PFSK-1 (cell line): Measurements from ENCODE around the gene PID1.

Source experiments
- FOXP2 ChIP-seq: optimal IDR thresholded peaks from 2 replicates; pipeline ENCODE3; 2011; ENCODE audit warnings: borderline replicate concordance, control low read depth, inconsistent platforms; ENCODE audit not compliant: insufficient read depth; ENCODE audit errors: extremely low read length, extremely low read depth
- POLR2AphosphoS5 ChIP-seq: IDR thresholded peaks from 2 replicates; pipeline ENCODE4 v1.6.1; 2012; ENCODE audit warnings: low read depth, mild to moderate bottlenecking, control low read depth, low read length, moderate library complexity
- SIN3A ChIP-seq: IDR thresholded peaks from 2 replicates; pipeline ENCODE4 v1.6.1; 2012; ENCODE audit warnings: mild to moderate bottlenecking, low read length, moderate library complexity, borderline replicate concordance; ENCODE audit not compliant: insufficient read depth
- TAF1 ChIP-seq: IDR thresholded peaks from 2 replicates; pipeline ENCODE4 v1.6.1; 2012; ENCODE audit warnings: low read length, control low read depth, borderline replicate concordance; ENCODE audit not compliant: insufficient read depth
- TF ChIP-seq, protein P1 (sequence below), 2 experiments: IDR thresholded peaks; 2 replicates each; pipeline versions ENCODE4 v1.6.1 to v1.8.0; 2011 to 2012; ENCODE audit warnings: low read depth in 2 of 2, low read length in 2 of 2, control low read depth in 1 of 2, inconsistent platforms in 1 of 2, mild to moderate bottlenecking in 1 of 2, moderate library complexity in 1 of 2; ENCODE audit not compliant: insufficient read depth in 1 of 2

Gene PID1

DNA sequence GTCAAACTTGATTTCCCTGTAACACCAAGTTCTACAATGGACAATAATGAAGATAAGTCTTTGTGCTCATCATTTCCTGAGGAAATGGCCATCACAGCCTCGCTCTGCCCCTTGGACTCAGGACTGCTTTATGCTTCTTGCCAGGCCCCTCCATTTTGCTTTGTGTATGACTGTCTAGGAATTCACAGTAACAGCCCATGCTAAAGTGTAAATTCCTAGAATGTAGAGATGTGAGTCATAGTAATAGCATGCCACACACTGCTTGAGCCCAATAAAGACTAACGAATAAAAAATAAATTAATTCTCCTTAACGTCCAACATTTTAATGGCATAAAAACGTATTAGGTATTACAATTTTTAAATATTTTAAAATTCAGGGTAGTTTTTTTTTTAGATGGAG, 226.5 kb downstream of the PID1 start:
- TF ChIP-seq, protein P1, sequence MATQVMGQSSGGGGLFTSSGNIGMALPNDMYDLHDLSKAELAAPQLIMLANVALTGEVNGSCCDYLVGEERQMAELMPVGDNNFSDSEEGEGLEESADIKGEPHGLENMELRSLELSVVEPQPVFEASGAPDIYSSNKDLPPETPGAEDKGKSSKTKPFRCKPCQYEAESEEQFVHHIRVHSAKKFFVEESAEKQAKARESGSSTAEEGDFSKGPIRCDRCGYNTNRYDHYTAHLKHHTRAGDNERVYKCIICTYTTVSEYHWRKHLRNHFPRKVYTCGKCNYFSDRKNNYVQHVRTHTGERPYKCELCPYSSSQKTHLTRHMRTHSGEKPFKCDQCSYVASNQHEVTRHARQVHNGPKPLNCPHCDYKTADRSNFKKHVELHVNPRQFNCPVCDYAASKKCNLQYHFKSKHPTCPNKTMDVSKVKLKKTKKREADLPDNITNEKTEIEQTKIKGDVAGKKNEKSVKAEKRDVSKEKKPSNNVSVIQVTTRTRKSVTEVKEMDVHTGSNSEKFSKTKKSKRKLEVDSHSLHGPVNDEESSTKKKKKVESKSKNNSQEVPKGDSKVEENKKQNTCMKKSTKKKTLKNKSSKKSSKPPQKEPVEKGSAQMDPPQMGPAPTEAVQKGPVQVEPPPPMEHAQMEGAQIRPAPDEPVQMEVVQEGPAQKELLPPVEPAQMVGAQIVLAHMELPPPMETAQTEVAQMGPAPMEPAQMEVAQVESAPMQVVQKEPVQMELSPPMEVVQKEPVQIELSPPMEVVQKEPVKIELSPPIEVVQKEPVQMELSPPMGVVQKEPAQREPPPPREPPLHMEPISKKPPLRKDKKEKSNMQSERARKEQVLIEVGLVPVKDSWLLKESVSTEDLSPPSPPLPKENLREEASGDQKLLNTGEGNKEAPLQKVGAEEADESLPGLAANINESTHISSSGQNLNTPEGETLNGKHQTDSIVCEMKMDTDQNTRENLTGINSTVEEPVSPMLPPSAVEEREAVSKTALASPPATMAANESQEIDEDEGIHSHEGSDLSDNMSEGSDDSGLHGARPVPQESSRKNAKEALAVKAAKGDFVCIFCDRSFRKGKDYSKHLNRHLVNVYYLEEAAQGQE (IDR thresholded peaks at IDR 0.05; ENCODE audit: insufficient read depth in 1 of 2, low read depth in 2 of 2, low read length in 2 of 2): no peak
- no peak for TF ChIP-seq FOXP2
- TF ChIP-seq TAF1: no peak
- TF ChIP-seq POLR2AphosphoS5: no peak
- TF ChIP-seq SIN3A: no peak

DNA sequence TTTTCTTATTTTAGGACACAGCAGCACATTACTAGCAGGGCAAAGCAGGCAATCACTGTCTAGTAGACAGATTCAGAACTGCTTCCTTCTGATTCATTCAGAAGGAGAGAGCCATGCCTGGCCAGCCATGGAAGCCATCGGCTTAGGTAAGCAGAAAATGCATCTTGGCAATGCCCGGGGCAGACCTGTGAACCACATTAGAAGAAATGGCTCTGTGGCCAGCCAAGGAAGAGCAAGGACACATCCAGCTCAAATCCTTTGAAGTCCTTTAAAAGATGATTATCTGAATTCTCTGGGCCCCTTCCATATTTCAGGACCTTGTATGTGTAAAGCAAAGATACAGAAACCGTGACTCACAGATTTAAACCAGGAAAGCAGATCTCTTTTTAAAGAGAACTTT, 227.4 kb downstream of the PID1 start:
- TF ChIP-seq POLR2AphosphoS5: no peak
- TF ChIP-seq, protein P1 (IDR thresholded peaks at IDR 0.05; ENCODE audit: insufficient read depth in 1 of 2, low read depth in 2 of 2, low read length in 2 of 2): no peak
- TF ChIP-seq FOXP2: no peak
- TF ChIP-seq SIN3A: no peak
- TF ChIP-seq TAF1: no peak

DNA sequence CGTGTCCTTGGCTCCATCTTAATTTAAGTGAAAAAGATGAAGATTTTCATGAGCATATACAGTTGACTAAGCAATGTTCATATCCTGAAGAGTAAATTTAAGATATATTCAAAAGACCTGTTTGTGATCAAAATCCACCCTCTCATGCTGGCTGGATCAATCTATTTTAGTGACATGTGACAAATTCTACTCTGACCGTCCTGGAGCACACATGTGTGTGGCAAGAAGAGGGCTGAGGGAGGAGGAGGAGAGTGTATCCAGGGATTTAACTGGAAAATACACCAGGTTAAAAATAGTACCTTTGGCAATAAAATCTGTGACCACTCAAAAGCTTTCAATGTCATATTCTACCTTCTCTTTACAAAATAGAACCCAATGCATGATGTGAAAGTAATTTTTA, 228.7 kb downstream of the PID1 start:
- no peak for TF ChIP-seq POLR2AphosphoS5
- TF ChIP-seq TAF1: no peak
- no peak for TF ChIP-seq SIN3A
- TF ChIP-seq, protein P1 (IDR thresholded peaks at IDR 0.05; ENCODE audit: insufficient read depth in 1 of 2, low read depth in 2 of 2, low read length in 2 of 2): no peak
- TF ChIP-seq FOXP2: no peak

DNA sequence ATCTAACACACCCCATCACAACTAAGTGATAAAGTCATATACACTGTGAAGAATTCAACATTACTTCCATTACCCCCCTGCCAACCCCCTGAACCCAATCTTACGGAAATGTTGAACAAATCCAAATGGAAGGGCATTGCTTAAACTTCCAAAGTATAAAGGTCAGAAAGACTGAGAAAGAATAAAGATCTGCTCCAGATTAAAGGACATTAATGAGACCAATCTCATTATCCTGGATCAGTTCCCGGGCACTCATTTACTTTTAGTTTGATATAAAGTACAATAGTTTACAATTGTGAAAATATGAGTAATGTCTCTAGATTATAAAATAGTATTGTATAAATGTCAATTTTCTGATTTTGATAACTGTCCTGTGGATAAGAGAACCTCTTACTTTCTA, 229.4 kb downstream of the PID1 start:
- TF ChIP-seq SIN3A: no peak
- TF ChIP-seq, protein P1 (IDR thresholded peaks at IDR 0.05; ENCODE audit: insufficient read depth in 1 of 2, low read depth in 2 of 2, low read length in 2 of 2): no peak
- TF ChIP-seq POLR2AphosphoS5: no peak
- TF ChIP-seq TAF1: no peak
- TF ChIP-seq FOXP2: no peak

GRCh38 chr2:229037621-229038020, 233.5 kb downstream of the PID1 start:
- TF ChIP-seq FOXP2: no peak
- no peak for TF ChIP-seq POLR2AphosphoS5
- no peak for TF ChIP-seq TAF1
- TF ChIP-seq, protein P1 (IDR thresholded peaks at IDR 0.05; ENCODE audit: insufficient read depth in 1 of 2, low read depth in 2 of 2, low read length in 2 of 2): no peak
- TF ChIP-seq SIN3A: no peak
